AG04449 (cell line): ENCODE measurements around the gene FAM240A.

Source experiments
- CTCF ChIA-PET: fragments of 350-600 bp; formaldehyde crosslinking; extraction: SDS; loops from one replicate; lab custom pipeline; 2021; ENCODE audit warnings: antibody characterized with exemption; lab: Yijun Ruan, JAX
- POLR2A ChIA-PET: fragments of 400-600, 350-600 bp; formaldehyde crosslinking; extraction: SDS; loops from one replicate; lab custom pipeline; 2020; ENCODE audit warnings: antibody characterized with exemption, inconsistent platforms; lab: Yijun Ruan, JAX
- DNase-seq: peaks from one replicate; pipeline ENCODE4 v3.0.0-alpha.2; 2010; ENCODE audit warnings: low read depth, low spot score
- H3K4me3 ChIP-seq: 2 replicates; pipeline ENCODE4 v1.5.1; 2011; ENCODE audit warnings: low read depth, mild to moderate bottlenecking, control low read depth, low read length
- CTCF ChIP-seq: IDR thresholded peaks from one replicate; pipeline ENCODE4 v1.5.1; 2011; ENCODE audit warnings: mild to moderate bottlenecking, moderate library complexity, low read length, control low read depth, inconsistent platforms; ENCODE audit not compliant: insufficient read depth; ENCODE audit errors: missing control alignments

The FAM240A gene

GRCh38 chr3:46670891-46671427, 58.6 kb downstream of the FAM240A start:
- no peak overlapping the region for H3K4me3 ChIP-seq
- ChIA-PET POLR2A (no interaction called here), CTCF (interaction anchor here (0.5 to 1.2 kb wide), 3 partner anchors 10 to 375 kb away, joined by 3 to 4 read pairs (median 3); no protein-coding TSS in a partner anchor)
- no peak for DNase-seq
- no peak for TF ChIP-seq CTCF

- ChIA-PET POLR2A (no interaction called here), CTCF (interaction anchor here (0.9 to 1.2 kb wide), 3 partner anchors 10 to 183 kb away, joined by 3 to 4 read pairs (median 3); no protein-coding TSS in a partner anchor)
- TF ChIP-seq CTCF, result no peak
- no peak for DNase-seq
- H3K4me3 ChIP-seq, result no peak overlapping the region
Measured at GRCh38 chr3:46671541-46672348, 59.4 kb downstream of the FAM240A start.

GRCh38 chr3:46672349-46672695, 60.0 kb downstream of the FAM240A start:
- ChIA-PET CTCF (interaction anchor here (0.9 to 1.6 kb wide), 3 partner anchors 10 to 12 kb away, joined by 3 to 4 read pairs (median 4); no protein-coding TSS in a partner anchor), POLR2A (no interaction called here)
- no peak for DNase-seq
- TF ChIP-seq CTCF, result no peak
- H3K4me3 ChIP-seq, result no peak overlapping the region

- H3K4me3 ChIP-seq, result no peak overlapping the region
- ChIA-PET POLR2A (no interaction called here), CTCF (interaction anchor here (0.6 to 1.6 kb wide), 4 partner anchors 9 to 236 kb away, joined by 3 to 4 read pairs (median 4); no protein-coding TSS in a partner anchor)
- TF ChIP-seq CTCF, result no peak
- DNase-seq, result no peak
Measured at GRCh38 chr3:46673151-46674030, 61.1 kb downstream of the FAM240A start.

DNA sequence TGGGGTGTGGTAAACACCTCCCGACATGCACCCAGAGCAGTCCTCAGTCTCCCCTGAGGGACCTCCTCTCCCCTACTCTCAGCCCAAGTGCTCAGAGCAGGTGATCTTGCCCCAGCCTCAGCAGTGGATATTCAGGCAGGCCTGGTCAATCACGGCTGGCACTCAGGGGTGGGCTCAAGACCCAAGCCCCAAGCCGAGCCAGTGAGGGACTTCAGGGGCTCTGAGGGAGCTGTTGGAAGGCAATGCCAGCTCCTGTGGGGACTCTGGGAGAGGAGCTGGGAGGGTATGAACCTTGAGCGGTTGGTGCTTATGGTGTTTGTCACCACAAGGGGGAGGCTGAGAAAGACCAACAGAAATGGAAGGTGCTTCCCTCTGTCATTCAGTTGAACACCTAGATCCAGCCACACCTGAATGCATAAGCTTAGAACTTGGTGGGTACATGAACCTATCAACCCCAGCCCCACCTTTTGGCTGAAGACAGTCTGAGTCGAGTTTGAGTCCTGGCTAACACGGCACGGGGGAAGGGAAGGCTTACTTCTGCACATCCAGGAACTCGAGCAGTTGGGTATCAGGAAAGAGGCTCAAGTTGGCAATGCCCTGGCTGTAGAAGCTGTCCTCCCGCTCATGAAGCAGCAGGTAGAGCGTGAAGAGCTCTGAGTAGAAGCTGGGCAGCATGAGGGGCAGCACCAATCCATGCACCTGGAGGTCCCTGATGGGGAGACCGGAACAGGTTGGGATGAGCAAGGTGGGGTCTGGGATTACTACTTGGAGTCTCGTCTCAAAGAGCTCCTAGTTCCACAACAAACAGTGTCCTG, 61.9 kb downstream of the FAM240A start:
- DNase-seq, result no peak
- no peak overlapping the region for H3K4me3 ChIP-seq
- TF ChIP-seq CTCF, result peak; percentile 18
- ChIA-PET POLR2A (no interaction called here), CTCF (interaction anchor here (1.0 to 1.8 kb wide), 4 partner anchors 9 to 14 kb away, joined by 3 to 5 read pairs (median 4); no protein-coding TSS in a partner anchor)
